K562 (cell line): ENCODE data around the gene COX4I2.

ENCODE experiments used
- ATF7 ChIP-seq: fragments of 450-650 bp; IDR thresholded peaks from 2 replicates; pipeline ENCODE4 v1.7.1; 2014; ENCODE audit warnings: mild to moderate bottlenecking, moderate library complexity
- BRCA1 ChIP-seq, 2 experiments: fragments of 450-650 bp in 1 of 2; sonication (generic) in 1 of 2; formaldehyde crosslinking in 1 of 2; IDR thresholded peaks; 2 replicates each; pipeline versions ENCODE4 v1.5.0 to v1.6.1; 2017 to 2020; ENCODE audit warnings: mild to moderate bottlenecking in 1 of 2, missing genetic modification reagents in 1 of 2
- MCM5 ChIP-seq: fragments of 450-650 bp; IDR thresholded peaks from 2 replicates; pipeline ENCODE4 v1.6.1; 2016; ENCODE audit warnings: low read depth
- SP1 ChIP-seq: sonication (generic); formaldehyde crosslinking; IDR thresholded peaks from 2 replicates; pipeline ENCODE4 v1.8.1; 2022; ENCODE audit warnings: mild to moderate bottlenecking, missing genetic modification reagents
- TBP ChIP-seq: optimal IDR thresholded peaks from 2 replicates; pipeline ENCODE3; 2011; ENCODE audit warnings: low read depth, low read length, improper control_type of control experiment
- YBX1 ChIP-seq: fragments of 450-650 bp; IDR thresholded peaks from 2 replicates; pipeline ENCODE4 v1.7.1; 2016; ENCODE audit warnings: mild to moderate bottlenecking
- ZNF57 ChIP-seq: fragments of 450-650 bp; formaldehyde crosslinking; IDR thresholded peaks from 2 replicates; pipeline ENCODE4 v1.4.0; 2020; ENCODE audit warnings: mild to moderate bottlenecking, moderate library complexity
- TF ChIP-seq, protein P1 (sequence below): sonication (generic); formaldehyde crosslinking; IDR thresholded peaks from 2 replicates; pipeline ENCODE4 v1.5.0; 2020; ENCODE audit warnings: missing genetic modification reagents
- TF ChIP-seq, protein P2 (sequence below): sonication (generic); formaldehyde crosslinking; IDR thresholded peaks from 2 replicates; pipeline ENCODE4 v1.8.0; 2022; ENCODE audit warnings: mild to moderate bottlenecking, missing genetic modification reagents, borderline replicate concordance
- TF ChIP-seq, protein P3 (sequence below): fragments of 450-650 bp; IDR thresholded peaks from 2 replicates; pipeline ENCODE4 v1.6.1; 2016; ENCODE audit warnings: low read depth

DNA sequence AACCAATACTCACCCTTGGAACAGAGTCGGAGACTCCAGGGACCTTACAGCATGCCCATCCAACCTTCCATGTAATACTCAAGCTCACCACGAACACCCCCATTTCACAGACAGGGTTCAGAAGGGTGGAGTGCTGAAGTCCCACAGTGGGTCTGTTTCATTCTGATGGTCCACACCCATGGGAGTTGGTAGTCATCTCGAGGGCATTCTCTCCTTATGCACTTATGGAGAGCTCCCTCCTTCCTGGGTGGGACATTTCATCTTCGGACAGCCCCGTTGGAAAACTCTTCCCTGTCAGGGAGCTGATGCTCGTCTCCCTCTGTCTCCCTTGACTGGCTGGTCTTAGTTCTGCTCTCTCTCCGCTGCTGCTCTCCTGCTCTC is 38.9 kb downstream of the COX4I2 start:
- TF ChIP-seq BRCA1 (IDR thresholded peaks at IDR 0.05) (no peak), BRCA1 (CRISPR knock-in tag; IDR thresholded peaks at IDR 0.05) (no peak), YBX1 (no peak), SP1 (CRISPR knock-in tag) (no peak), ZNF57 (CRISPR knock-in tag) (no peak), TBP (no peak), ATF7 (no peak), MCM5 (no peak)
- TF ChIP-seq, protein P1, sequence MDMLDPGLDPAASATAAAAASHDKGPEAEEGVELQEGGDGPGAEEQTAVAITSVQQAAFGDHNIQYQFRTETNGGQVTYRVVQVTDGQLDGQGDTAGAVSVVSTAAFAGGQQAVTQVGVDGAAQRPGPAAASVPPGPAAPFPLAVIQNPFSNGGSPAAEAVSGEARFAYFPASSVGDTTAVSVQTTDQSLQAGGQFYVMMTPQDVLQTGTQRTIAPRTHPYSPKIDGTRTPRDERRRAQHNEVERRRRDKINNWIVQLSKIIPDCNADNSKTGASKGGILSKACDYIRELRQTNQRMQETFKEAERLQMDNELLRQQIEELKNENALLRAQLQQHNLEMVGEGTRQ (CRISPR knock-in tag): no peak
- TF ChIP-seq, protein P2, sequence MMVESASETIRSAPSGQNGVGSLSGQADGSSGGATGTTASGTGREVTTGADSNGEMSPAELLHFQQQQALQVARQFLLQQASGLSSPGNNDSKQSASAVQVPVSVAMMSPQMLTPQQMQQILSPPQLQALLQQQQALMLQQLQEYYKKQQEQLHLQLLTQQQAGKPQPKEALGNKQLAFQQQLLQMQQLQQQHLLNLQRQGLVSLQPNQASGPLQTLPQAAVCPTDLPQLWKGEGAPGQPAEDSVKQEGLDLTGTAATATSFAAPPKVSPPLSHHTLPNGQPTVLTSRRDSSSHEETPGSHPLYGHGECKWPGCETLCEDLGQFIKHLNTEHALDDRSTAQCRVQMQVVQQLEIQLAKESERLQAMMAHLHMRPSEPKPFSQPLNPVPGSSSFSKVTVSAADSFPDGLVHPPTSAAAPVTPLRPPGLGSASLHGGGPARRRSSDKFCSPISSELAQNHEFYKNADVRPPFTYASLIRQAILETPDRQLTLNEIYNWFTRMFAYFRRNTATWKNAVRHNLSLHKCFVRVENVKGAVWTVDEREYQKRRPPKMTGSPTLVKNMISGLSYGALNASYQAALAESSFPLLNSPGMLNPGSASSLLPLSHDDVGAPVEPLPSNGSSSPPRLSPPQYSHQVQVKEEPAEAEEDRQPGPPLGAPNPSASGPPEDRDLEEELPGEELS (CRISPR knock-in tag): no peak
- TF ChIP-seq, protein P3, sequence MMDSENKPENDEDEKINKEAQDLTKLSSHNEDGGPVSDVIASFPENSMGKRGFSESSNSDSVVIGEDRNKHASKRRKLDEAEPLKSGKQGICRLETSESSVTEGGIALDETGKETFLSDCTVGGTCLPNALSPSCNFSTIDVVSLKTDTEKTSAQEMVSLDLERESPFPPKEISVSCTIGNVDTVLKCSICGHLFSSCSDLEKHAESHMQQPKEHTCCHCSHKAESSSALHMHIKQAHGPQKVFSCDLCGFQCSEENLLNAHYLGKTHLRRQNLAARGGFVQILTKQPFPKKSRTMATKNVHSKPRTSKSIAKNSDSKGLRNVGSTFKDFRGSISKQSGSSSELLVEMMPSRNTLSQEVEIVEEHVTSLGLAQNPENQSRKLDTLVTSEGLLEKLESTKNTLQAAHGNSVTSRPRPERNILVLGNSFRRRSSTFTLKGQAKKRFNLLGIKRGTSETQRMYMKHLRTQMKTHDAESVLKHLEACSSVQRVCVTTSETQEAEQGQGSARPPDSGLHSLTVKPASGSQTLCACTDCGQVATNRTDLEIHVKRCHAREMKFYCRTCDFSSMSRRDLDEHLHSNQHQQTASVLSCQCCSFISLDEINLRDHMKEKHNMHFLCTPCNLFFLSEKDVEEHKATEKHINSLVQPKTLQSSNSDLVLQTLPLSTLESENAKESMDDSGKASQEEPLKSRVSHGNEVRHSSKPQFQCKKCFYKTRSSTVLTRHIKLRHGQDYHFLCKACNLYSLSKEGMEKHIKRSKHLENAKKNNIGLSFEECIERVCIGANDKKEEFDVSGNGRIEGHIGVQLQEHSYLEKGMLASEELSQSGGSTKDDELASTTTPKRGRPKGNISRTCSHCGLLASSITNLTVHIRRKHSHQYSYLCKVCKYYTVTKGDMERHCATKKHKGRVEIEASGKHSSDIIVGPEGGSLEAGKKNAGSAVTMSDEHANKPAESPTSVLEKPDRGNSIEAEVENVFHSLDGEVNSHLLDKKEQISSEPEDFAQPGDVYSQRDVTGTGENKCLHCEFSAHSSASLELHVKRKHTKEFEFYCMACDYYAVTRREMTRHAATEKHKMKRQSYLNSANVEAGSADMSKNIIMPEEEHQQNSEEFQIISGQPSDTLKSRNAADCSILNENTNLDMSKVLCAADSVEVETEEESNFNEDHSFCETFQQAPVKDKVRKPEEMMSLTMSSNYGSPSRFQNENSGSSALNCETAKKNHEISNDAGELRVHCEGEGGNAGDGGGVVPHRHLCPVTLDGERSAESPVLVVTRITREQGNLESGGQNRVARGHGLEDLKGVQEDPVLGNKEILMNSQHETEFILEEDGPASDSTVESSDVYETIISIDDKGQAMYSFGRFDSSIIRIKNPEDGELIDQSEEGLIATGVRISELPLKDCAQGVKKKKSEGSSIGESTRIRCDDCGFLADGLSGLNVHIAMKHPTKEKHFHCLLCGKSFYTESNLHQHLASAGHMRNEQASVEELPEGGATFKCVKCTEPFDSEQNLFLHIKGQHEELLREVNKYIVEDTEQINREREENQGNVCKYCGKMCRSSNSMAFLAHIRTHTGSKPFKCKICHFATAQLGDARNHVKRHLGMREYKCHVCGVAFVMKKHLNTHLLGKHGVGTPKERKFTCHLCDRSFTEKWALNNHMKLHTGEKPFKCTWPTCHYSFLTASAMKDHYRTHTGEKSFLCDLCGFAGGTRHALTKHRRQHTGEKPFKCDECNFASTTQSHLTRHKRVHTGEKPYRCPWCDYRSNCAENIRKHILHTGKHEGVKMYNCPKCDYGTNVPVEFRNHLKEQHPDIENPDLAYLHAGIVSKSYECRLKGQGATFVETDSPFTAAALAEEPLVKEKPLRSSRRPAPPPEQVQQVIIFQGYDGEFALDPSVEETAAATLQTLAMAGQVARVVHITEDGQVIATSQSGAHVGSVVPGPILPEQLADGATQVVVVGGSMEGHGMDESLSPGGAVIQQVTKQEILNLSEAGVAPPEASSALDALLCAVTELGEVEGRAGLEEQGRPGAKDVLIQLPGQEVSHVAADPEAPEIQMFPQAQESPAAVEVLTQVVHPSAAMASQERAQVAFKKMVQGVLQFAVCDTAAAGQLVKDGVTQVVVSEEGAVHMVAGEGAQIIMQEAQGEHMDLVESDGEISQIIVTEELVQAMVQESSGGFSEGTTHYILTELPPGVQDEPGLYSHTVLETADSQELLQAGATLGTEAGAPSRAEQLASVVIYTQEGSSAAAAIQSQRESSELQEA: no peak
